Prostate gland (tissue), 2 donors: ENCODE data around the gene ACVR1. TPM values are rescaled to one million over a fixed set of nuclear protein-coding genes. Genes with fewer than 3 reads are reported as not detected.

Source experiments
- DNase-seq: peaks from one replicate; pipeline ENCODE4 v3.0.0-alpha.2; 2019; ENCODE audit warnings: low spot score
- H3K27ac ChIP-seq, 2 donors: fragments of 200-600 bp; sonication (generic); 2 replicates each; pipeline ENCODE4 v1.5.1; 2017 to 2019
- H3K27me3 ChIP-seq: fragments of 200-600 bp; sonication (generic); replicated peaks from 2 replicates; pipeline ENCODE4 v1.5.1; 2019; ENCODE audit not compliant: insufficient read depth
- H3K36me3 ChIP-seq, 2 donors: fragments of 200-600 bp; sonication (generic); 1 replicate in 1 of 2; 2 replicates in 1 of 2; pipeline versions ENCODE4 v1.5.1 to v1.8.1; 2017 to 2019
- H3K4me1 ChIP-seq: fragments of 200-600 bp; sonication (generic); replicated peaks from 2 replicates; pipeline ENCODE4 v1.5.1; 2019
- H3K4me3 ChIP-seq, 2 donors: fragments of 200-600 bp; sonication (generic); 2 replicates each; pipeline ENCODE4 v1.5.1; 2017 to 2019
- H3K9me3 ChIP-seq: fragments of 200-600 bp; sonication (generic); 2 replicates; pipeline ENCODE4 v1.5.1; 2017
- CTCF ChIP-seq, 4 experiments: fragments of 200-600 bp in 2 of 4; fragments of 450-650 bp in 2 of 4; sonication (generic) in 2 of 4; IDR thresholded peaks; 1 replicate in 3 of 4; 2 replicates in 1 of 4; pipeline ENCODE4 v1.5.1; 2016 to 2019; ENCODE audit warnings: antibody characterized with exemption in 4 of 4, mild to moderate bottlenecking in 2 of 4, moderate library complexity in 2 of 4
- POLR2A ChIP-seq: fragments of 450-650 bp; IDR thresholded peaks from one replicate; pipeline ENCODE4 v1.6.1; 2016; ENCODE audit warnings: antibody characterized with exemption, mild to moderate bottlenecking
- POLR2AphosphoS5 ChIP-seq: sonication (generic); formaldehyde crosslinking; IDR thresholded peaks from one replicate; pipeline ENCODE4 v1.6.1; 2017; ENCODE audit warnings: antibody characterized with exemption
- WGBS: methylation state at CpG from one replicate; pipeline ENCODE4 v1.1.5; 2018; 5-methylcytosine and 5-hydroxymethylcytosine counted together
- intact Hi-C: fragments of 100-400 bp; cut with DNase I; formaldehyde crosslinking; loops from one replicate; pipeline ENCODE4 v1.14.2; 2022
- total RNA-seq, 2 donors: library from RNA; depleted of rRNA; stranded (reverse); fragments of >200 nt; gene quantifications; one replicate each; pipeline ENCODE4 v1.1.0, GENCODE V29; 2016

Gene ACVR1
- total RNA-seq, 2 donors from 2014 or later: 16.0 to 21.5 TPM

- no peak overlapping the region for H3K27ac ChIP-seq
- H3K4me3 ChIP-seq: no peak overlapping the region
- WGBS: 93% methylated on average over 4 of the region's 4 CpGs
Measured at GRCh38 chr2:157897106-157897971, 21.2 kb upstream of the ACVR1 start.

GRCh38 chr2:157895531-157895930, 19.4 kb upstream of the ACVR1 start:
- no peak overlapping the region for H3K4me3 ChIP-seq
- no peak for DNase-seq
- no peaks in the 10 kb centered on the region for H3K27me3 ChIP-seq
- no peak overlapping the region for H3K27ac ChIP-seq
- TF ChIP-seq CTCF (IDR thresholded peaks at IDR 0.05) (no peak), POLR2AphosphoS5 (no peak), POLR2A (no peak)
- 89% methylated on average over 2 of the region's 2 CpGs for WGBS
- H3K4me1 ChIP-seq: no peaks in the 10 kb centered on the region
- no peaks in the 10 kb centered on the region for H3K9me3 ChIP-seq
- intact Hi-C loops: no loop called here
- H3K36me3 ChIP-seq: no peaks in the 10 kb centered on the region

More at GRCh38 chr2:157897106-157897971, 21.2 kb upstream of the ACVR1 start:
- TF ChIP-seq POLR2A (no peak), CTCF (IDR thresholded peaks at IDR 0.05) (no peak), POLR2AphosphoS5 (no peak)
- H3K36me3 ChIP-seq: no peaks in the 10 kb centered on the region
- H3K9me3 ChIP-seq: no peaks in the 10 kb centered on the region
- no peaks in the 10 kb centered on the region for H3K27me3 ChIP-seq
- H3K4me1 ChIP-seq: no peaks in the 10 kb centered on the region
- no peak for DNase-seq
- intact Hi-C loops: no loop called here

- no peaks in the 10 kb centered on the region for H3K27me3 ChIP-seq
- no peak for TF ChIP-seq POLR2A
- TF ChIP-seq CTCF (IDR thresholded peaks at IDR 0.05): no peak
- no peak for TF ChIP-seq POLR2AphosphoS5
- WGBS: 42% methylated on average over 12 of the region's 12 CpGs
- no peaks in the 10 kb centered on the region for H3K9me3 ChIP-seq
- intact Hi-C loops: no loop called here
- H3K4me1 ChIP-seq: no peaks in the 10 kb centered on the region
- no peak overlapping the region for H3K27ac ChIP-seq
- peak; percentile 13 for DNase-seq
- no peaks in the 10 kb centered on the region for H3K36me3 ChIP-seq
- H3K4me3 ChIP-seq: no peak overlapping the region
Measured at GRCh38 chr2:157894694-157895435, 18.7 kb upstream of the ACVR1 start.

GRCh38 chr2:157893611-157894010, 17.5 kb upstream of the ACVR1 start:
- 66% methylated on average over 4 of the region's 4 CpGs for whole genome bisulfite sequencing
- H3K9me3 ChIP-seq: no peaks in the 10 kb centered on the region
- intact Hi-C loops: no loop called here

More at GRCh38 chr2:157893611-157894010, 17.5 kb upstream of the ACVR1 start:
- H3K27me3 ChIP-seq: no peaks in the 10 kb centered on the region
- H3K4me3 ChIP-seq: no peak overlapping the region
- H3K36me3 ChIP-seq: no peaks in the 10 kb centered on the region
- H3K27ac ChIP-seq: no peak overlapping the region
- H3K4me1 ChIP-seq: no peaks in the 10 kb centered on the region
- DNase-seq: no peak
- TF ChIP-seq POLR2AphosphoS5 (no peak), CTCF (IDR thresholded peaks at IDR 0.05) (no peak), POLR2A (no peak)
